Measurements from ENCODE around the gene ANKRD18B.
"Not testable (repeated sequence)": the region's sequence is repeated elsewhere in the genome, so short reads cannot be mapped to it uniquely, and the experiment has no call there.

DNA sequence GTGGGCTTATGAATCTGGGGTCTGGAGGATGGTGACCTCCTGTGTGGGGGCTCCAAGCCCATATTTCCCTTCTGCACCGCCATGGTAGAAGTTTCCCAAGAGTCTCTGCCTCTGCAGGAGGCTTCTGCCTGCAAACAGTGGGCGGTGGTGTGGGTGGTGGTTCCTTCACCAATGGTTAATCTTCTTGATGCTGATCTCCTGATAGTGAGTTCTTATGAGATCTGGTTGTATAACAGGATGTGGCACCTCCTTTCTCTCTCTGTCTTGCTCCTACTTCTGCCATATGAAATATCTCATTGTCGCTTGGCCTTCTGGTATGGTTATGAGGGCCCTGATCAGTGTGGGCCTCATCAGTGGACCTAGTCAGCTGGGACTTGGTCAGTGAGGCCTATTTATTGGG lies 73.3 kb downstream of the ANKRD18B start:
- TF ChIP-seq JUNB (CRISPR knock-in tag; conservative IDR thresholded peaks at IDR 0.05); TCF7 (IDR thresholded peaks at IDR 0.05; ENCODE audit: borderline replicate concordance); NFRKB (IDR thresholded peaks at IDR 0.05; ENCODE audit: low read depth); POLR2A (conservative IDR thresholded peaks at IDR 0.05); EZH2 (IDR thresholded peaks at IDR 0.05; ENCODE audit: borderline replicate concordance, low read depth, low read length); RCOR1 (IDR thresholded peaks at IDR 0.05; ENCODE audit: borderline replicate concordance in 1 of 2, low read depth in 2 of 2, low read length in 2 of 2); FOXP1 (CRISPR knock-in tag; IDR thresholded peaks at IDR 0.05); RAD21 (CRISPR knock-in tag; conservative IDR thresholded peaks at IDR 0.05 in 1 of 2, IDR thresholded peaks at IDR 0.05 in 1 of 2); SNRNP70 (optimal IDR thresholded peaks at IDR 0.05; ENCODE audit: low read depth, low read length); ZC3H11A (IDR thresholded peaks at IDR 0.05; ENCODE audit: low read depth, low read length); TEAD4 (IDR thresholded peaks at IDR 0.05; ENCODE audit: low read length); TEAD4 (CRISPR knock-in tag; IDR thresholded peaks at IDR 0.05; ENCODE audit: borderline replicate concordance): not testable (repeated sequence)
- TF ChIP-seq, protein P1, sequence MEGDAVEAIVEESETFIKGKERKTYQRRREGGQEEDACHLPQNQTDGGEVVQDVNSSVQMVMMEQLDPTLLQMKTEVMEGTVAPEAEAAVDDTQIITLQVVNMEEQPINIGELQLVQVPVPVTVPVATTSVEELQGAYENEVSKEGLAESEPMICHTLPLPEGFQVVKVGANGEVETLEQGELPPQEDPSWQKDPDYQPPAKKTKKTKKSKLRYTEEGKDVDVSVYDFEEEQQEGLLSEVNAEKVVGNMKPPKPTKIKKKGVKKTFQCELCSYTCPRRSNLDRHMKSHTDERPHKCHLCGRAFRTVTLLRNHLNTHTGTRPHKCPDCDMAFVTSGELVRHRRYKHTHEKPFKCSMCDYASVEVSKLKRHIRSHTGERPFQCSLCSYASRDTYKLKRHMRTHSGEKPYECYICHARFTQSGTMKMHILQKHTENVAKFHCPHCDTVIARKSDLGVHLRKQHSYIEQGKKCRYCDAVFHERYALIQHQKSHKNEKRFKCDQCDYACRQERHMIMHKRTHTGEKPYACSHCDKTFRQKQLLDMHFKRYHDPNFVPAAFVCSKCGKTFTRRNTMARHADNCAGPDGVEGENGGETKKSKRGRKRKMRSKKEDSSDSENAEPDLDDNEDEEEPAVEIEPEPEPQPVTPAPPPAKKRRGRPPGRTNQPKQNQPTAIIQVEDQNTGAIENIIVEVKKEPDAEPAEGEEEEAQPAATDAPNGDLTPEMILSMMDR (IDR thresholded peaks at IDR 0.05 in 2 of 3, conservative IDR thresholded peaks at IDR 0.05 in 1 of 3; ENCODE audit: insufficient read depth in 2 of 3, low read depth in 1 of 3, low read length in 3 of 3): not testable (repeated sequence)
- TF ChIP-seq, protein P2, sequence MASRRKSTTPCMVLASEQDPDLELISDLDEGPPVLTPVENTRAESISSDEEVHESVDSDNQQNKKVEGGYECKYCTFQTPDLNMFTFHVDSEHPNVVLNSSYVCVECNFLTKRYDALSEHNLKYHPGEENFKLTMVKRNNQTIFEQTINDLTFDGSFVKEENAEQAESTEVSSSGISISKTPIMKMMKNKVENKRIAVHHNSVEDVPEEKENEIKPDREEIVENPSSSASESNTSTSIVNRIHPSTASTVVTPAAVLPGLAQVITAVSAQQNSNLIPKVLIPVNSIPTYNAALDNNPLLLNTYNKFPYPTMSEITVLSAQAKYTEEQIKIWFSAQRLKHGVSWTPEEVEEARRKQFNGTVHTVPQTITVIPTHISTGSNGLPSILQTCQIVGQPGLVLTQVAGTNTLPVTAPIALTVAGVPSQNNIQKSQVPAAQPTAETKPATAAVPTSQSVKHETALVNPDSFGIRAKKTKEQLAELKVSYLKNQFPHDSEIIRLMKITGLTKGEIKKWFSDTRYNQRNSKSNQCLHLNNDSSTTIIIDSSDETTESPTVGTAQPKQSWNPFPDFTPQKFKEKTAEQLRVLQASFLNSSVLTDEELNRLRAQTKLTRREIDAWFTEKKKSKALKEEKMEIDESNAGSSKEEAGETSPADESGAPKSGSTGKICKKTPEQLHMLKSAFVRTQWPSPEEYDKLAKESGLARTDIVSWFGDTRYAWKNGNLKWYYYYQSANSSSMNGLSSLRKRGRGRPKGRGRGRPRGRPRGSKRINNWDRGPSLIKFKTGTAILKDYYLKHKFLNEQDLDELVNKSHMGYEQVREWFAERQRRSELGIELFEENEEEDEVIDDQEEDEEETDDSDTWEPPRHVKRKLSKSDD (conservative IDR thresholded peaks at IDR 0.05; ENCODE audit: low read length): not testable (repeated sequence)
